Thyroid gland (tissue), 4 donors: ENCODE results near the gene STAP2.

Source experiments
- POLR2A ChIP-seq, 2 donors: fragments of 450-650 bp; IDR thresholded peaks; one replicate each; pipeline ENCODE4 v1.6.1; 2017; ENCODE audit warnings: antibody characterized with exemption in 2 of 2, mild to moderate bottlenecking in 2 of 2, moderate library complexity in 1 of 2
- TF ChIP-seq, protein P1 (sequence below), 6 experiments: fragments of 200-600 bp in 3 of 6; fragments of 450-650 bp in 3 of 6; sonication (generic) in 3 of 6; IDR thresholded peaks; one replicate each; pipeline ENCODE4 v1.5.1; 2016 to 2019; ENCODE audit warnings: antibody characterized with exemption in 6 of 6, mild to moderate bottlenecking in 2 of 6, inconsistent platforms in 1 of 6, moderate library complexity in 1 of 6

- TF ChIP-seq, protein P1, sequence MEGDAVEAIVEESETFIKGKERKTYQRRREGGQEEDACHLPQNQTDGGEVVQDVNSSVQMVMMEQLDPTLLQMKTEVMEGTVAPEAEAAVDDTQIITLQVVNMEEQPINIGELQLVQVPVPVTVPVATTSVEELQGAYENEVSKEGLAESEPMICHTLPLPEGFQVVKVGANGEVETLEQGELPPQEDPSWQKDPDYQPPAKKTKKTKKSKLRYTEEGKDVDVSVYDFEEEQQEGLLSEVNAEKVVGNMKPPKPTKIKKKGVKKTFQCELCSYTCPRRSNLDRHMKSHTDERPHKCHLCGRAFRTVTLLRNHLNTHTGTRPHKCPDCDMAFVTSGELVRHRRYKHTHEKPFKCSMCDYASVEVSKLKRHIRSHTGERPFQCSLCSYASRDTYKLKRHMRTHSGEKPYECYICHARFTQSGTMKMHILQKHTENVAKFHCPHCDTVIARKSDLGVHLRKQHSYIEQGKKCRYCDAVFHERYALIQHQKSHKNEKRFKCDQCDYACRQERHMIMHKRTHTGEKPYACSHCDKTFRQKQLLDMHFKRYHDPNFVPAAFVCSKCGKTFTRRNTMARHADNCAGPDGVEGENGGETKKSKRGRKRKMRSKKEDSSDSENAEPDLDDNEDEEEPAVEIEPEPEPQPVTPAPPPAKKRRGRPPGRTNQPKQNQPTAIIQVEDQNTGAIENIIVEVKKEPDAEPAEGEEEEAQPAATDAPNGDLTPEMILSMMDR (IDR thresholded peaks at IDR 0.05): no peak
- no peak for TF ChIP-seq POLR2A (IDR thresholded peaks at IDR 0.05)
Observed at GRCh38 chr19:4326837-4327251, 11.8 kb downstream of the STAP2 start.
